Calu3 (cell line): ENCODE results near the gene PURB. TPM values are rescaled to one million over a fixed set of nuclear protein-coding genes. Genes with fewer than 3 reads are reported as not detected.

ENCODE experiments used
- BruUV-seq: library from RNA; stranded (reverse); fragments of 400-500 nt; replicated peaks from 2 replicates; lab custom pipeline; 2021; lab: Mats Ljungman, UMichigan
- CTCF ChIA-PET: fragments of 300-600 bp; sonication (Branson Sonifier 250); formaldehyde crosslinking; loops from one replicate; lab custom pipeline; 2022; ENCODE audit warnings: antibody characterized with exemption; lab: Charles Lee
- DNase-seq: peaks from one replicate; pipeline ENCODE4 v3.0.0; 2022
- H3K27ac Mint-ChIP-seq: one replicate; pipeline ENCODE4 v1.8.0; 2022; ENCODE audit warnings: mixed read lengths; ENCODE audit not compliant: unreplicated experiment
- H3K27me3 Mint-ChIP-seq: one replicate; pipeline ENCODE4 v1.8.0; 2022; ENCODE audit warnings: mixed read lengths; ENCODE audit not compliant: unreplicated experiment
- H3K36me3 Mint-ChIP-seq: one replicate; pipeline ENCODE4 v1.8.0; 2022; ENCODE audit warnings: mild to moderate bottlenecking, moderate library complexity, mixed read lengths; ENCODE audit not compliant: insufficient read depth, unreplicated experiment
- H3K4me1 Mint-ChIP-seq: one replicate; pipeline ENCODE4 v1.8.0; 2022; ENCODE audit warnings: mild to moderate bottlenecking, low read depth, mixed read lengths; ENCODE audit not compliant: unreplicated experiment
- H3K4me3 Mint-ChIP-seq: one replicate; pipeline ENCODE4 v1.8.0; 2022; ENCODE audit warnings: mild to moderate bottlenecking, low read depth, moderate library complexity, mixed read lengths; ENCODE audit not compliant: unreplicated experiment
- H3K9me3 Mint-ChIP-seq: one replicate; pipeline ENCODE4 v1.8.0; 2022; ENCODE audit warnings: low read depth, mixed read lengths; ENCODE audit not compliant: unreplicated experiment
- CTCF ChIP-seq: fragments of 200-600 bp; IDR thresholded peaks from one replicate; pipeline ENCODE4 v1.8.0; 2022; ENCODE audit warnings: antibody characterized with exemption; ENCODE audit not compliant: unreplicated experiment
- intact Hi-C: fragments of 100-400 bp; cut with micrococcal nuclease; formaldehyde crosslinking; loops from one replicate; pipeline ENCODE4 v1.10.0; 2022; ENCODE audit not compliant: unreplicated experiment
- total RNA-seq: library from RNA; stranded (reverse); gene quantifications from 2 replicates; pipeline ENCODE4 v1.2.3, GENCODE V29; 2022

The PURB gene
- total RNA-seq, 1 experiment from 2014 or later, result 70.8 TPM

- no peaks in the 10 kb centered on the region for H3K9me3 Mint-ChIP-seq
- peaks cover 20% of the 10 kb centered on the region for H3K4me1 Mint-ChIP-seq
- intact Hi-C loops, result no loop called here
- CTCF ChIA-PET, result interaction anchor here (0.7 to 1.7 kb wide), 4 partner anchors 10 to 278 kb away, joined by 4 to 13 read pairs (median 6); partner anchors contain the start of gene H2AZ2
- H3K27ac Mint-ChIP-seq, result no peak overlapping the region
- peaks cover 6% of the 10 kb centered on the region for H3K36me3 Mint-ChIP-seq
- no peaks in the 10 kb centered on the region for H3K27me3 Mint-ChIP-seq
- TF ChIP-seq CTCF, result peak; percentile 29
- no peak overlapping the region for H3K4me3 Mint-ChIP-seq
- no TSS peak for BruUV-seq
- DNase-seq, result no peak
Observed at GRCh38 chr7:44858161-44858560, 27.2 kb downstream of the PURB start.

GRCh38 chr7:44854644-44855364, 30.5 kb downstream of the PURB start:
- no peak for DNase-seq
- no TSS peak for BruUV-seq
- intact Hi-C loops, result no loop called here
- no peak for TF ChIP-seq CTCF
- H3K27me3 Mint-ChIP-seq, result no peaks in the 10 kb centered on the region
- H3K27ac Mint-ChIP-seq, result no peak overlapping the region
- peaks cover 7% of the 10 kb centered on the region for H3K4me1 Mint-ChIP-seq
- no peaks in the 10 kb centered on the region for H3K9me3 Mint-ChIP-seq
- no peak overlapping the region for H3K4me3 Mint-ChIP-seq
- H3K36me3 Mint-ChIP-seq, result no peaks in the 10 kb centered on the region
- CTCF ChIA-PET, result interaction anchor here (0.6 to 1.4 kb wide), 3 partner anchors 9 to 127 kb away, joined by 3 to 4 read pairs (median 3); no protein-coding TSS in a partner anchor

GRCh38 chr7:44853391-44853790, 31.9 kb downstream of the PURB start:
- Mint-ChIP-seq H3K9me3 (no peaks in the 10 kb centered on the region), H3K27me3 (no peaks in the 10 kb centered on the region), H3K27ac (no peak overlapping the region), H3K4me3 (no peak overlapping the region), H3K4me1 (peaks cover 13% of the 10 kb centered on the region), H3K36me3 (peaks cover 8% of the 10 kb centered on the region)
- intact Hi-C loops, result no loop called here
- CTCF ChIA-PET, result no interaction called here
- no peak for DNase-seq
- no TSS peak for BruUV-seq
- no peak for TF ChIP-seq CTCF

GRCh38 chr7:44852590-44852989, 32.7 kb downstream of the PURB start:
- peaks cover 13% of the 10 kb centered on the region for H3K4me1 Mint-ChIP-seq
- intact Hi-C loops, result no loop called here
- H3K9me3 Mint-ChIP-seq, result no peaks in the 10 kb centered on the region
- BruUV-seq, result no TSS peak
- CTCF ChIA-PET, result interaction anchor here (0.6 kb wide), 1 partner anchor 80 kb away, joined by 6 read pairs; no protein-coding TSS in a partner anchor
- no peak overlapping the region for H3K27ac Mint-ChIP-seq
- TF ChIP-seq CTCF, result no peak
- no peak for DNase-seq
- no peaks in the 10 kb centered on the region for H3K27me3 Mint-ChIP-seq
- peaks cover 16% of the 10 kb centered on the region for H3K36me3 Mint-ChIP-seq
- no peak overlapping the region for H3K4me3 Mint-ChIP-seq
